AG09309 (cell line): ENCODE data around the gene MYLK.

Experiments used
- DNase-seq: peaks from one replicate; pipeline ENCODE4 v3.0.0-alpha.2; 2010; ENCODE audit warnings: low read depth
- H3K4me3 ChIP-seq: 2 replicates; pipeline ENCODE4 v1.5.1; 2011; ENCODE audit warnings: mild to moderate bottlenecking, low read depth, low read length, moderate library complexity; ENCODE audit not compliant: control insufficient read depth
- CTCF ChIP-seq: IDR thresholded peaks from 2 replicates; pipeline ENCODE4 v1.5.1; 2011; ENCODE audit warnings: mild to moderate bottlenecking, low read depth, low read length, inconsistent platforms; ENCODE audit not compliant: insufficient read depth, control insufficient read depth; ENCODE audit errors: missing control alignments

Gene MYLK

GRCh38 chr3:123767009-123767372 is 117.1 kb downstream of the MYLK start:
- DNase-seq, result no peak
- no peak for TF ChIP-seq CTCF
- no peak overlapping the region for H3K4me3 ChIP-seq

- no peak for TF ChIP-seq CTCF
- no peak for DNase-seq
- no peak overlapping the region for H3K4me3 ChIP-seq
These were observed 117.7 kb downstream of the MYLK start for GRCh38 chr3:123766193-123767008.

GRCh38 chr3:123765475-123766128 is 118.5 kb downstream of the MYLK start:
- TF ChIP-seq CTCF, result no peak
- DNase-seq, result no peak
- H3K4me3 ChIP-seq, result no peak overlapping the region

GRCh38 chr3:123764647-123765046 is 119.5 kb downstream of the MYLK start:
- TF ChIP-seq CTCF, result no peak
- no peak for DNase-seq
- no peak overlapping the region for H3K4me3 ChIP-seq

- no peak for DNase-seq
- no peak for TF ChIP-seq CTCF
- H3K4me3 ChIP-seq, result no peak overlapping the region
These were observed 121.3 kb downstream of the MYLK start for GRCh38 chr3:123762805-123763204.

GRCh38 chr3:123760817-123761216 is 123.3 kb downstream of the MYLK start:
- no peak overlapping the region for H3K4me3 ChIP-seq
- no peak for TF ChIP-seq CTCF
- no peak for DNase-seq
